GM12874 (cell line): ENCODE data around the gene TOGARAM2.

Experiments
- CTCF ChIP-seq: IDR thresholded peaks from 2 replicates; pipeline ENCODE4 v1.5.1; 2011; ENCODE audit warnings: low read depth, mild to moderate bottlenecking, control low read depth, low read length, moderate library complexity; ENCODE audit not compliant: insufficient read depth

The TOGARAM2 gene

GRCh38 chr2:29042561-29043075 lies 61.5 kb downstream of the TOGARAM2 start:
- TF ChIP-seq CTCF = no peak

DNA sequence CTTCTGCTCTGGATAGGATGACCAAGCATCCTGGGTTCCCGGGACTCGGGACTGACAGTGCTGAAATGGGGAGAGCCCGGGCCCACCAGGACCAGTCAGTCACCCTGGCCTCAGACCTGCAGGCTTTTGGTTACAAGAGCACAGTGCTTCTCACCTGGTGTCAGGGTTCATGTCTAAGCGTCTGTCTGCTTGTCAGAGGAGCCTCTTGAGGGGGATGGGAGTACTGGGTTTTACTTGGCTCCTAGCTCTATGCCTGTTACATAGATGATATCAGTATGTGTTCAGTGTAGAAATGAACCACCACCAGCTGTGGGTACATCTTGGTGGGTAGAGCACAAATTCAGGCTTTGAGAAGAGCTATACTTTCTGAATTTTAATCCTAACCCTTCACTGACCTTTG lies 63.4 kb downstream of the TOGARAM2 start:
- TF ChIP-seq CTCF = no peak

DNA sequence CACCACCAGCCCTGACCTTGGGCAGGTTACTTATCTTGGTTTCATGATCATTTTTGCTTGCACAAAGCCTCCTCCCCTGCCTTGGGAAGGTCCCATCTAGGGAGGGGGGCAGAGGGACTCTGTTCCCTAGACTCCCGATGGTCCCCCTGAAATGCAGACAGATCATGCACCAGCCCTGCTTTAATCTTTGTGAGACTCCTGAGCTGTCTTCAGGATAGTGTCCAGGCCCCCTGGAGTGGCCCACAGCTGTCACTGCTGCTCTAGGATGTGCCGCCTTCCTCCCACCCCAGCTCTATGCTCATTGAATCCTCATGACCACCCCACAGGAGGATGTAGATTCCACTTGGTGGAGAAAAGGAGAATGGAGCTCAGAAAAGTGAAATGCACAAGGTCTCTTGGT lies 65.2 kb downstream of the TOGARAM2 start:
- TF ChIP-seq CTCF = no peak

GRCh38 chr2:29047083-29047845 lies 66.2 kb downstream of the TOGARAM2 start:
- TF ChIP-seq CTCF = no peak

DNA sequence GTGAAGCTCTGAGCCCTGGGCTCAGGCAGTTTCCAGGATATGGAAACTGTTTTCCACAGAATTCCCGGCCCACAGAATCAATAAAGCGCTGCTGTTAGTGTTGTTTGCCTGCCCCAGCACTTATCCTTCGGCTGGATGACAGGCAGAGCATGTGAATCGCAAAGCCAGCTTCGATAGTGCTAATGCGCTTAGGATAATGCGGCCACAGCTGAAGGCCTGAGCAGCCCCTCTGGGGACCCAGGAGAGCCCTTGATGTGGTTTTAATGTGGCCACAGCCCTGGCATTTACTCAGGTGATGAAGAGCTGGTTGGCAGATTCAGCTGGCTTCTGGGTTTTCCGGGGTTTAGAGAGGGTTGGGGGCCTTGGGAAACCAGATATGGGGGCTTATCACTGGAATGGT lies 69.5 kb downstream of the TOGARAM2 start:
- no peak for TF ChIP-seq CTCF

GRCh38 chr2:29051730-29052129 lies 70.6 kb downstream of the TOGARAM2 start:
- TF ChIP-seq CTCF = no peak

DNA sequence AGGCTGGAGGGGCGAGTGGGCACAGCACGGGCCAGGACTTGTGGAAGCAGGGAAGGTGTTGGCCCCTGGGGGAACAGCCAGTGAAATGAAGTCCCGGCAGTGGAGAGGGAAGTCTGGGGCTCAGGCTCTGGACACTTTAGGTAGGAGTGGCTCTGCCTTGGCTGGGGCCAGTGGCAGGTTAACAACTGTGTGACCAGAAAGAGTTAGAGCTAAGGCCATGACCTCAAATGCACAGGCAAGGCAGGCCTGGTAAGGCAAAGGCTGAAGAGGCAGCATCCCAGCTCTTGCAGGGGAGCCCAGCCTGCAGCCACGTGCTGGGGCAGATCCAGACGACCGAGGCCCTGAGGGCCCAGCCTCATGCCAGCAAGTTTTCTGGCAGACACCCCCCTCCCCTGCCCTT lies 71.7 kb downstream of the TOGARAM2 start:
- TF ChIP-seq CTCF = no peak
